HG03442 (cell line): ENCODE data around the gene ROPN1L.

Experiments used
- ATAC-seq: cut with Tn5 transposase; IDR thresholded peaks from one replicate; pipeline ENCODE4 v1.9.1; 2021; ENCODE audit warnings: mild to moderate bottlenecking, moderate library complexity; ENCODE audit not compliant: unreplicated experiment

Gene ROPN1L

DNA sequence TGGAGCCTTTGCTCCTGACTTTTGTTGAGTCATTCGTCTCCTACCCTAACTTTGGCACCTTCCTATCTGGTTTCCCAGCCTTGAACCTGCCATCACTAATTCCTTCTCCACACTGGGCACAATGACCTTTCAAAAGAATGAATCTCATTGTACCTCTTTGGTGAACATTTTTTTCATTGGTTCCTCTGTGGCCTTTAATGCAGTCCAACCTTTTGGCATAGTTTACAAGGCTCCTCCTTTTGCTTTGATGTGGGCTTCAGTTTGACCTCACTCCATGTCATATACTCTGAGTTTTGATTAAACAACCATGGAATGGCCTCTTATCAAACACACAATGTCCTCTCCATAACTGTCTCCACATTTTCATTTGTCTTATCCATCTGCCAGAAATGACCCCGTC lies 14.5 kb upstream of the ROPN1L start:
- no peak for ATAC-seq

DNA sequence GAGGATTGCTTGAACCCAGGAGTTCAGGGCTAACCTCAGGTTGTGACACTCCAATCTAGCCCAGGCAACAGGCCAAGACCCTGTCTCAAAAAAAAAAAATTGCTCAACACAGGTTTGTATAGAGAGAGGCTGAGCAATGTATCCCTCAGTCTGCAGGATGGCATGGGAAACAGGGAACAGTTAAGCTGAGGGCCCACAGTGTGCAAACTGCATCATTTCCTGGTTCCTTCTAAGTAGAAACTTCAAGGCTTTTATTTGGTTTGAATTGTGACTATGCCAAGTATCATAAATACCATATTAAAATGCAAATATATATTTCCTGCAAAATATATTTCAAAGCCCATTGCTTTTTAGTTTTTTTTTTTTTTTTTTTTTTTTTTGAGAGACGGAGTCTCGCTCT lies 13.7 kb upstream of the ROPN1L start:
- no peak for ATAC-seq

DNA sequence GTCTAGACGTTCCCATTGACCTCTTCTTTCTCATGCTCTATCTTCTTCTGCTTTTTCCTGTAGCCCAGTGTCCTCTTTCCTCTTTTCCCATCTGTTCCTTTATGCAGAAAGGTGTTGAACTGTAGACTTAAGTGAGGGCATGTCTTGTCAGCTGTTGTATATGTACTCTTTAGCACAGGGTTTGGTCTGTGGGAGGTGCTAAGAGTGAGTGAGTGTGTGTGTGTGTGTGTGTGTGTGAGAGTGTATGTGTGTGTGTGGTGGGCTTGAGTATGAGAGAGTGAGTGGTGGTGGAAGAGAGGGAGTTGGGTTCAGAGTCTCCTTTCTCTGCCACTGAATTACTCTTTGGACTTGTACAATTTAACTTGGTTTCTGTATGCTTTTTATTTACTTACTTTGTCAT lies 10.3 kb upstream of the ROPN1L start:
- no peak for ATAC-seq

DNA sequence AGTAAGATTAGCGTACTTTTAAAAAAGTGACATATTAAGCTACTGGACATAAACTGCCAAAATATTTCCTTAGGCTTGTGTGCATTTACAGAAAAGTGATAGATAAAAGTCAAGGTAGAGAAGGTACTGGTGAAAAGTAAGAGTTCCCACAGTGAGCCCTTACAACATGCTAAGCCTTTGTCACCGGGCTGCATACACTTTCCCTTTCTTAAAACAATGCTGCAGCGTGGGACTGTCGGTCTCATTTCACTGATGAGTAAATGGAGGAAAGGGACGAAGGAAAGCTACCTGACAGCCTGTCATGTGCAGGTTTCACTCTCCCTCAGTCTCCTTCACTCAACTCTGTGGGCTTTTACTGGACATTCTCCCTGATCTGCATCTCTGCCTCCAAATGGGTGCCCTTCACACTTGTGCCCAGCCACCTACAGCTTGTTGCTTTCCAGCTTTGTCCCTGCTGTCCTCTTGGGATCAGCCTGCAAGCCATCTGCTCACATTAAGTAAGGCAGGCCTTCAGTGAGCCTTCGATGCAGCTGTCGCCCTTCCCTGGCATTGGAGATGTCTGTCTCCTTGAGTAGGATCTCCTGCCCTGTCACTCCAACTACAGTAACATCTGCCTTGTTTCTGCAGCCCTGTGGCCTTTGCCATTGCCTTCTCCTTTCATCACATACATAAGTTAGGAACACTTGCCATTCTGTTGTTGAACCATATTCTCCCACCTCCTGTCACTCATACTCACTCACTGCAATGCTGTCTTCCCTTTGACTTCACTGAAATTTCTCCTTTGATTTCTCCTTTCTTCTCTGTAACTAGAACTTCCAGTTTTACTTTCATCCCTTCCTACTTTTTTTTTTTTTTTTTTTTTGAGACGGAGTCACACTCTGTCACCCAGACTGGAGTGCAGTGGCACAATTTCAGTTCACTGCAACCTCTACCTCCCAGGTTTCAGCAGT lies 9.3 kb upstream of the ROPN1L start:
- no peak for ATAC-seq

DNA sequence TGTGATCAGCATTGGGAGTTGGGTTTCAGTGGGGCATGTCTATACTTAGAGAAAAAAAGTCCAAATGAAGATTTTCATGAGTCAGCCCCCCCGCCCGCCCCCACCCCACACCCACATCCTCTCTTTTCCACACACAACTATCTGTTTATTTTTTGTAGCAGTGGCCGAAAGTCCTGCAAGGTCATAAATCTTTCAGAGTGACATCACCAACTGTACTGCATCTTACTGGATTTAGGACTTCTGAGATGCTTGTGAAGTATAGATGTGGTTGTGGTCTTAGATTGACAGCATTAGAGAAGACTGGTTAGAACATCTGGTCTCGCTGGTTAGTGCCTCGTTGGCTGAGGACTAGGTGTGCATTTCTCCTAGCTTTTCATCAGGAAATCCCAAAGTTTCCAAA lies 7.3 kb upstream of the ROPN1L start:
- no peak for ATAC-seq

DNA sequence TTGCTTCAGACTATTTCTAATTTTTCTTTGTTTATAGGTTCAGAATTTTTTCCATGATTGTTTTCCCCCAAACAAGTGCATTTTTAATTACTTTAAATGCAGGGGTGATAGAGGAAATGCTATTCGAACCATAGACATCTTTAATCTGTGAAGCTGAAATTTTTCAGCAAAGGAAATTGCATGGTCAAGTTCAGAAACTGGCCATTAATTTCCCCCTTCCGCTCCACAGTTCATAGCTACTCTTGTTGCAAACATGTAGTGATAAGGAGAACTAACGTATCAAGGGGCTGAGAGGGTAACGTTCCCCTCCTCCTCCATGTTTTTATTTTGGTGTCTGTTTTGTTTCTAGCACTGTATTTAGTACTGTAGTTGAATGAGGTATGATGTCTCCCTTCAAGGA lies 3.4 kb upstream of the ROPN1L start:
- ATAC-seq: no peak

DNA sequence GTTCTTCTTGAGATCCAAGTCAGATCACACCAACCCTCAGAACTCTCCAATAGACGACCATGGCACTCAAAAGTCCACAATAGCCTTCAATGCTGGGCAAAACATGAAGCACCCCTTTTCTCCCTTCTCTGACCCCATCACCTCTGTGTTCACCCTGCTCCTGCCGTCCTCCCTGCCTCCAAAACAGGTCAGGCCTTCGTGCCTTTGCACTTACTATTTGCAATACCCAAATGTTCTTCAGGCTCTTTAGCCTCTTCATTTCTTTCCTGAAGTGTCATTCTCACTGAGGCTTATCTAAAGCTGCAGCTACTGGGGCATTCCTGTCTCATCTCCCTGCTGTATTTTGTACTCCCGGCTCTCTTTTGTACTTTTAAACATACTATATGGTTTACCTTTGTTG lies 2.0 kb upstream of the ROPN1L start:
- ATAC-seq: no peak

DNA sequence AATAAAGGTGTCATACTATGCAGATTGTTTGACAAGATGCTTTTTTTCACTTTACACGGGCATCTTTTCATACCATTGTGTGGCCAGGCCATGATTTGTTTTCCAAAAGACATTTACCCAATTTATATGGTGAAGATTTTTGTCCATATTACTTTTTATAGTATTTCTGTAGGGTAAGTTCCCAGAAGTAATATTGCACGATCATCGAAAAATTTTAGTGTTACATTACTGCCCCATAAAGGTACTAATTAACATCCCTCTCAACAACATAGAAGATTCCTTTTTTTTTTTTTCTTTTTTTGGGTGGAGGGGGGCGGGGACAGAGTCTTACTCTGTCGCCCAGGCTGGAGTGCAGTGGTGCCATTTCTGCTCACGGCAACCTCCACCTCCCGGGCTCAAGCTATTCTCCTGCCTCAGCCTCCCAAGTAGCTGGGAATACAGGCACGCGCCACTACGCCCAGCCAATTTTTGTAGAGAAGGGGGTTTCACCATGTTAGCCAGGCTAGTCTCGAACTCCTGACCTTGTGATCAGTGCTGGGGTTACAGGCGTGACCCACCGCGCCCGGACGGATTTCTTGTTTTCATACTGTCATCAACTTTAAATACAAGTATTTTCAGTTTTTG lies 1.2 kb upstream of the ROPN1L start:
- ATAC-seq: no peak

DNA sequence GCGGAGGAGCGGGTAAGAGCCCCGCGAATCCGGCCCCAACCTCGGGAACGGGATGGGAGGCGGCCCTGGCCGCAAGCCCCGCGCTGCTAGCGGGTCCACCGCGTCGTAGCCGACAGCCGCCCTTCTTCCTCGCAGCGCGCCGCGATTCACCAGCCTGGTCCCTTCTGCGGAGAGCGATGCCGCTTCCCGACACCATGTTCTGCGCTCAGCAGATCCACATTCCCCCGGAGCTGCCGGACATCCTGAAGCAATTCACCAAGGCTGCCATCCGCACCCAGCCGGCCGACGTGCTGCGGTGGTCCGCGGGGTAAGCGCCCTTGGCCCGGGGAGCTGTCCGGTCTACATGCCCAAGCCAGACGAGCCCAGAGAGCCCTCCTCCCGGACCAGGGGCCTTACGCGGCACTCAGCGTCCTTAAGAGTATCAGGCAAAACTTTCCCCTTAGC lies 335 bp downstream of the ROPN1L start:
- peak; percentile 33 for ATAC-seq

DNA sequence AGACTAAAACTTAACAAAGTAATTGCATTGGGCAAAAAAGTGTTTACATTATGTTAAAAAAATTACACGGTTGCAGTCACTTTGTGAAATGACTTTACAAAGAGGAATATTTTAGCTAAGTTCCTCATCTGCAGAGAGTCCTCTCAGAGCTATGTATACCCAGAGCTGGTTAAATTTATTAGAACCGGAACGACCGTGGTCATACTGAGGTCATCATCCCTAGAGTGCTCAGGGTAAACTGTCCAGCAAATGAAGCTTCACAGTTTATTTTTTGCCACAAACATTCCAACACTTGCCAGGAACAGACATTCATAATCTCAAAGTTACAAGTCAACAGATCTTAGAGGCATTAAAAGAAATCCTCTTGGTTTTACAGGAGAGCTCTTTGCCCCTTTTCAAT lies 897 bp downstream of the ROPN1L start:
- no peak for ATAC-seq

DNA sequence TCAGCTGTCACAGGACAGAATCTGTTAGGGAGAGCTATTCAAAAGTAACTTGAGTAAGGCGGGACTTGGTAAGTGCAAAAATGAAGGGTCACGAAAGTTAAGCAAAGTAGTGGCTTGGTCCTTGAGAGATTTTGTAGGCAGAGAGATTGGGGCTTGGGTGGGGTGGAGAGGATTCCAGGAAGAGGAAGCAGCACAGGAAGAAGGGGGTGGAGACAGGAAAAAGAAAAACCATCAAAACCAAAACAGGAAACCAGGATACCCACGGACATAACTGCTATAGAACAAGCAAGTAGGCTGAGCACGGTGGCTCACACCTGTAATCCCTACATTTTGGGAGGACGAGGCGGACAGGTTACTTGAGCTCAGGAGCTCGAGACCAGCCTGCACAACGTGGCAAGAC lies 3.7 kb downstream of the ROPN1L start:
- ATAC-seq: no peak

DNA sequence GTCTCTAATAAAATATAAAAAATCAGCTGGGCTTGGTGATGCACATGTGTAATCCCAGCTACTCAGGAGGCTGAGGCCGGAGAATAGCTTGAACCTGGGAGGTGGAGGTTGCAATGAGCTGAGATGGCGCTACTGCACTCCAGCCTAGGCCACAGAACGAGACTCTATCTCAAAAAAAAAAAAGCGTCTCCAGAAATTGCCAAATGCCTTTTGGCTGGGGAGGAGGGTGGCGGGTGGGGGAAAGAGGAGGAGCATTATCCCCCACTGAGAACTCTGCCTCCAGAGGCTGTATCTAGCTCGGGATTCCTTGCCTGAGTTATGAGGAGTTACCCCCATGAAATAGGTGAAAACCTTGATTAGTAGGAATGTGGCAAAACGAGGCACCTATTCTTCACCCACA lies 4.8 kb downstream of the ROPN1L start:
- no peak for ATAC-seq

DNA sequence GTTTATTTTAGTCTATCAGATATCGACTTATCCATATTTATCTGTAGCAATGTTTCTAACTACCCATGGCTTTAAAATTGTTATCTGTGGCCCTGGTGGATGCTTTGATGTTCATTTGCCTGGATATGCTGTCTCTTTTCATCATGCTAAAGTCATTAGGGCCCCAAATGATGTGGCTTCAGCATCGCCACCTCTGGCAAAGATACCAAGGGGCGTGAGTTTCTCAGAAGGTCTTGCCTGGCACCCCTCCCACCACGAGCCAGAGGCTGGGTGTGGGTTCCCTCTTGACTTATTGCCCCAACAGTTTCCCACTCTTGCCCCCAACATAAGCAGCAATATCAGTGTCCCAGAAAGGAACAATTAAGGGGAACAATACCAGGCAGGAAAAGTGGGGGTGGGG lies 5.4 kb downstream of the ROPN1L start:
- ATAC-seq: no peak

DNA sequence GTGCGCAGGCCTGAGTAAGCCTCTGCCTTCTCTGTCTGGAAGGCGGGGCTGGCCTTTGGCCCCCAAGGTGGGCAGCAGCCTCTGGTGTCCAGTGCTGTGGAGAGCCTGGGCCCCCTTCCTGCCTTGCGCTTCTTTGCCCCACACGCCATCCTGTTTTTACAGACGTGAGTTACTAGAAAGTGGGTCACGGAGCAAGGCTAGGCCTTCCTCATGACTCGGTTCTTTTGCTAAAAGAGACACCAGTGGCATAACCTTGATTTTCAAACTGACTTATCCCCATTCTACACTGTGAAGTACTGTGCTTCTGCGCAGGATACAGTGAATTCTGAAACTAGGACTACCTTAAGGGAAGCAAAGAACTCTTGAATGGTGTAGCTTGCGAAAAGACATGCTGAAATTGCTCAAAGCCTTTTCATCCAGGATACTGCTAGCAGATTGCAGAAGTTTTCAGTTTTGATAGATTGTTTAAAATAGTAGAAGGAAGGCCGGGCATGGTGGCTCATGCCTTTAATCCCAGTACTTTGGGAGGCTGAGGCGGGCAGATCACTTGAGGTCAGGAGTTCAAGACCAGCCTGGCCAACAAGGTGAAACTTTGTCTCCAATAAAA lies 7.2 kb downstream of the ROPN1L start:
- ATAC-seq: no peak

DNA sequence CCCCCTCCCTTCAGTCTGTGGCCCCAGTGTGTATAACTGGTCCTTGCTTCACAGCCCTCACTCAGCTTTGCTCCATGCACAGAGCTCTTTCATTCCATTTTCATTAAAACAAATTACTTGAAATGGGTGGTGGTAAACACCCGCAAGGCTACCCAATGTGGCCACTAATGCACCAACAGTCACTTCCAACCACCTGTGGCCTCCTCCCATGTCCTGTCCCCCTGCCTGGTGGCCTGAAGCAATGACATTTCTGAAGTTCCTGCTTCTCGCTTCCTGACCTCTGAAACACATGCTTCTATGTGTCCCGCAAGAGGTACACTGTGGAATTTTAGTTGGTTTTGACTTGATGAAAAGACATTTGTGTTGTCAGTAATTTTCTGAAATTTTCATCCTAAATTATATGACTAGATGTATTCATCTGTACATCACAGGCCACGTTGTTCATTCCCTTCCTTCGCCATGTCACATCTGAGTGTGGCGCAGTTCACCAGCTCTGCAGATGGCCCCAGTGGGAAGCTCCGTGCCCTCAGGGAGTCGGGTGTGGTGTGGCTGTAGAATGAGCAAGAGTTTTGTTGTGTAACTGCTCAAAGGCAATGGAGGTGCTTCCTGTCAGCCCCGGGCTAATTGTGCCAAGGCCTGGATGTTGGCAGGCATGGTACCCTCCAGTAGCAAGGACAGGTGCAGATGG lies 9.6 kb downstream of the ROPN1L start:
- no peak for ATAC-seq

DNA sequence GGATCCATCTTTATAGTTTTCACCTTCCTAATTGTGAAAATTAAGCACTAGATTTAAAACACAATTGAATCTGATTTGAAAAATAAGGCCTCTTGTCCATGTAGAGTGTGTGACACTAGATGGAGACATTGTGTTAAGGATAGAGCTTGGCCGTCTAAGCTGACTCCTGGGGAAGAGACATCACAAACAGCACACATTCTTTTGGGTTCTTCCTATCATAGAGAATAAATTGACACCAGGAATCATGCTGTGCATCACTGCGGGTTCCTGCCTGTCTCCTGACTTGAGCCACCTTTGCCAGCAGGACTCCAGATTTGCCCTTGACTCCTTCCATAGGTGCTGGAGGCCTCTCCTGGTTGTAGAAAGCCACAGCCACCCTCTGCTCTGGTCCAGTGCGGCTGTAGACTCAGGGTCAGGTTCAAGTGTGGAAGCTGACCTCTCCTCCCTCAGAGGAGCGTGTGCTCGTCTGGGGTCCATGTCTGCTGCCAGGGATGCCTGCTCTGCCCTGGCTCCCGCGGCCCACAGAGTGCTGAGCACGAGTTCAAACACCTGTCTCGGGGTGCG lies 11.2 kb downstream of the ROPN1L start:
- peak; percentile 89 for ATAC-seq

DNA sequence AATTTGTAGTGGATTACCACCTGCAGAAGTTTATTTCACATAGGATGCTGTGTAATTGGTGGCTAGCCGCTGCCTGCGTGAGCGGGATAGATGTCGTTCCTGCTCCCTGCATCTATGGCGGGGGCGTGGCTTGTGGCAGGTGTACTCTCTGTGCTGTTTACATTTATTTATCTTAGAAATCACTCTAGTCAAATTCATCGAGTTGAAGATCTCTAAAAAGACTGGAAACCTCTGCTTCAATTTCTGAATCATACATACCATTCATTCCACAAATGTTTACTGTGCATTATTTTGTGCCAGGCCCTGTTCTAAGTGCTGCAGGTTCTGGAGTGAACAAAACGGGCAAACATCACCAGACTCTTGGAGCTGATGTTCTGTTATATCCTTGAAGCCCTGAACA lies 11.9 kb downstream of the ROPN1L start:
- ATAC-seq: no peak

DNA sequence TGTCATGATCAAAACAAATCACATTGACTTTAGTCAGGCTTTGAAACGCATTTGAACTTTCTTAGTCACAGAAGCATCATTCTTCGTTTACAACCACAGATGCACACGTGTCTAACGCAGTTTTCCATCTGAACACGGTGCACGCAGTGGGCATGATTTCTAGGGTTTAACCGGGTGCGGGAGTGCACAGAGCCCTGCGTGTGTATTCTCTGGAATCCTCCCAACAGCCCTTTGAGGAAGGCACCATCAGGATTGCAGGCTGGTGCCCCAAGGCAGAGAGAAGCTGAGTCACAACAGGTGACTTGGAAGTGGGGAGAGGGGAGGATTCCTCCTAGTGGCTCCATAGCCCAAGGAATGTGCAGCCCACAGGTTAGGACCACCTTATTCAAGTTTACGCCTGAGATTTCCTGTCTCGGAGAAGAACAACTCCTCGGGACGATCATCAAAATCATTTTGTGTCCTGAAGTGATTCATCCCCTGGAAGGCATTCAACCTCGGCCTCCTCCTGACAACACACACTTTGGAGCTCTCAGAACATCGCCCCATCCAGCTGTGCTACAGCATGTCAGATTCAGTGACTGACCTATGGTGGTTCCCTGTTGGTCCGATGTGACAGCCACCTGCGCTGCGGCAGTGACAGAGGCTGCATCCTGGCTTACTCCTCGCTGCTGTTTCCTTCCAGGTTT lies 13.1 kb downstream of the ROPN1L start:
- no peak for ATAC-seq

DNA sequence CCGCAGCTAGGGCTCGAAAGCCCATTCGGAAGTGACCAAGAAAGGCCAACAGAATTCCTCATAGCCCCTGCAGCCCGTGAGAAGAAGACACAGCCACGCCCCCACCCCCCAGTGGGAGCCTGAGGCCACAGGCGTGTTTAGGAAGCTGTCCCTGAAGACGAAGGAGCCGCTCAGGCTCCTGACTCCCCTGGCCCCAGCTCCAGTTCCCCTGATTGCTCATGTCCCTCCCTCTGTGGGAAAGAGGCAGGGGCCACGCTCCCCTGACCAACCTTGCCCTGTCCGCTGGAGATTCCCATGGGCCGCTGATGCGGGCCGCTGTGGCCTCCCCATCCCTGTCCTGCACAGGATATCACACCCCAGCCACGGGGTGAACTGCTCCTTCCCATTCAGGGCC lies 13.6 kb downstream of the ROPN1L start:
- no peak for ATAC-seq

DNA sequence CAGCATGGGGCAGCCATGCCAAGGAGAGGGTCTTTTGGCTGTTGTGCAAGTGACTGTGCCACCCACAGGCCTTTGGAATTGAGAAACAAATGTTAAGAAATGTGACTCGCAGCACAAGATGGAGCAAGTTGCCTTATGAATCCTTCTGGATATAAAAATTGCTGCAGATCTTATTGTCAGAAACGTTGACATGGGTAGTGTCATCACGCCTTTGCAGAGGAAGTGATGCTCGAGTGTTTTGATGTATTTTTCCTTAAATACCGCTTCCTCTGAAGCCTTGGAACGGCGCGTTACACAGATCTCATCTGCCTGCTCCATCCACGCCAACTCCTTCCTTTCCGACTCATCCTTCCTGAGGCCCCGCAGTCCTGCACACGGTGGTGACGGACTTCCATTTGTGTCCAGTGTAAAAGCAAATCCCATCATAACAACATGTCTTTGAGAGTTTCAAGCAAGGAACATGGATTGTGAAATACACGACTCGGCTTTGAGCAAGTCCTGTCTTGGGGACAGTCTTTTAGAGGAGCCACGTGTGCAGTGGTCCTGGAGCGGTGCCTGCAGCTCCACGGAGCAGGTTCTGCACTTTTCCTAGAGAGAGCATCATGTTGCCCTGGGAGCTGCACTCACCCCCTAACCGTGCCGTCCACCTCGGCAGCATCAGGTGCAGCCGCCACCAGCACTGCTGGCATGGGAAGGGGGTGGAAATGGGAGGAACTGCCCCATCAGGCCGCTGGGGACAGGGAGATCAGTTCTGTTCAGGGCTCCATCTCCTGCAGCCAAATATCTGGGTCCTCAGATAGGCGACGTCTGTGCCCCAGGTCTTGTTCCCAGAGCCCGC lies 15.1 kb downstream of the ROPN1L start:
- ATAC-seq: no peak
